ENCODE results near the gene PIK3CD.

DNA sequence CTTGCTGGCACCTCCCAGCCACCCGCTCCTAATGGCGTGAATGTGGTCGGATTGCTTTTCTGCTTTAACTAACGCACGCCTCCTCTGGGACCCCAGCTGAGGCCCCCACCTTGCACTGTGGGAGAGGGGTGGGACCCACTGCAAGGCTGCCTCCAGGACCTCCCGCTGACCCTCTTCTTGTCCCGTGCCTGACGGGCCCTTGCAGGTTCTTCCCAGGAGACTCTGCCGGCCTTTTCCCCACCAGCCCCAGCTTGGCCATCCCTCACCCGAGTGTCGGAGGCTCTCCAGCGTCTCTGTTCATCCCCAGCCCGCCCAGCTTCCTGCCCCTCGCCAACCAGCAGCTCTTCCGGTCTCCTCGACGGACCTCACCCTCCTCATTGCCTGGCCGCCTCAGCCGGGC, 44.2 kb upstream of the PIK3CD start:
- TF ChIP-seq CTCF (IDR thresholded peaks at IDR 0.05; ENCODE audit: low read depth, low read length, poor library complexity, severe bottlenecking), result no peak
- no peak for TF ChIP-seq EZH2phosphoT487 (IDR thresholded peaks at IDR 0.05; ENCODE audit: borderline replicate concordance, low read length)
